Measurements from ENCODE around the gene TBC1D19.

Gene TBC1D19

GRCh38 chr4:26701786-26702227 is 117.9 kb downstream of the TBC1D19 start:
- TF ChIP-seq CTCF (IDR thresholded peaks at IDR 0.05; ENCODE audit: insufficient read depth, low read length, poor library complexity, severe bottlenecking), result no peak
- H3K4me3 ChIP-seq (replicated peaks; ENCODE audit: low read depth, low read length), result no peak overlapping the region

DNA sequence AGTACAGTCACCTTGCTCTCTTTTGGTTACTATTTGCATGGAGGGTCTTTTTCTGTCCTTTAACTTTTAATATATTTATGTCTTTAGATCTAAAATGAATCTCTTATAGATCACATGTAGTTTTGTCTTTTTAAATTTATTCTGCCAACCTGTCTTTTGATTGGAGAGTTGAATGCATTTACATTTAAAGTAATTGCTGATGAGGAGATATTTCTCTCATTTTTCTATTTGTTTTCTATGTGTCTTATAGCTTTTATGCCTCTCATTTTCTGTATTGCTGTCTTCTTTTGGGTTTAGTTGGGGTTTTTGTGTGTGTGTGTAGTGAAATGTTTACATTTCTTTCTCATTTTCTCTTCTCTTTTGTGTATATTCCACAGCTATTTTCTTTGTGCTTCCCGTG is 123.5 kb downstream of the TBC1D19 start:
- no peak for TF ChIP-seq CTCF (IDR thresholded peaks at IDR 0.05; ENCODE audit: insufficient read depth, low read length, poor library complexity, severe bottlenecking)
- no peaks in the 10 kb centered on the region for H3K27me3 ChIP-seq (replicated peaks; ENCODE audit: control insufficient read depth, insufficient read depth, low read length)
- DNase-seq (ENCODE audit: extremely low read depth, insufficient read length), result no peak
- no peak overlapping the region for H3K4me3 ChIP-seq (replicated peaks; ENCODE audit: low read depth, low read length)
- no peaks in the 10 kb centered on the region for H3K36me3 ChIP-seq (ENCODE audit: control insufficient read depth, insufficient read depth, low read length)

More at GRCh38 chr4:26701786-26702227, 117.9 kb downstream of the TBC1D19 start:
- Histone ChIP-seq H3K36me3 (ENCODE audit: control insufficient read depth, insufficient read depth, low read length) (no peaks in the 10 kb centered on the region), H3K27me3 (replicated peaks; ENCODE audit: control insufficient read depth, insufficient read depth, low read length) (no peaks in the 10 kb centered on the region)
- DNase-seq (ENCODE audit: extremely low read depth, insufficient read length), result no peak

DNA sequence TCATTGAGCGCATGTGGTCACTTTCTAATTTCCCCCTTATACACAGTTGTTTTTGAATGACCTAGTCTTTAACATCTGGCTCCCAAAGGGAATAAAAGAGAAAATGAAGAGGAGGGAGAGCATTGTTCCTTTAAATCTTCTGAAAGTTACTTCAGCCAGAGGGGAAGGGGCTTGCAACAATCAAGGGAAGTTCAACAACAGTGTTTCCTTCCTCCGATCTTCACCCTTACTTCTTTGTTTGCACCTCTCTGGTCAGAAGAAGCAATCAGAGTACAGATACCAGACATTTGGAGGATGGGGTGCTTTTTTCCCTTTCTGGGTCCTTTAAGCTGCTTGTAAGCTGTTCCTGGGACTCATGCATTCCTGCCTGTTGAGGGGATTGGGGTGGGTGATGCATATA is 125.4 kb downstream of the TBC1D19 start:
- no peaks in the 10 kb centered on the region for H3K36me3 ChIP-seq (ENCODE audit: control insufficient read depth, insufficient read depth, low read length)
- H3K27me3 ChIP-seq (replicated peaks; ENCODE audit: control insufficient read depth, insufficient read depth, low read length), result no peaks in the 10 kb centered on the region
- H3K4me3 ChIP-seq (replicated peaks; ENCODE audit: low read depth, low read length), result no peak overlapping the region
- DNase-seq (ENCODE audit: extremely low read depth, insufficient read length), result no peak
- no peak for TF ChIP-seq CTCF (IDR thresholded peaks at IDR 0.05; ENCODE audit: insufficient read depth, low read length, poor library complexity, severe bottlenecking)

GRCh38 chr4:26713563-26714151 is 129.8 kb downstream of the TBC1D19 start:
- no peak for DNase-seq (ENCODE audit: extremely low read depth, insufficient read length)
- no peaks in the 10 kb centered on the region for H3K36me3 ChIP-seq (ENCODE audit: control insufficient read depth, insufficient read depth, low read length)
- no peak overlapping the region for H3K4me3 ChIP-seq (replicated peaks; ENCODE audit: low read depth, low read length)
- H3K27me3 ChIP-seq (replicated peaks; ENCODE audit: control insufficient read depth, insufficient read depth, low read length), result no peaks in the 10 kb centered on the region
- no peak for TF ChIP-seq CTCF (IDR thresholded peaks at IDR 0.05; ENCODE audit: insufficient read depth, low read length, poor library complexity, severe bottlenecking)

- H3K27me3 ChIP-seq (replicated peaks; ENCODE audit: control insufficient read depth, insufficient read depth, low read length), result no peaks in the 10 kb centered on the region
- no peak for TF ChIP-seq CTCF (IDR thresholded peaks at IDR 0.05; ENCODE audit: insufficient read depth, low read length, poor library complexity, severe bottlenecking)
- no peak for DNase-seq (ENCODE audit: extremely low read depth, insufficient read length)
- H3K36me3 ChIP-seq (ENCODE audit: control insufficient read depth, insufficient read depth, low read length), result no peaks in the 10 kb centered on the region
- no peak overlapping the region for H3K4me3 ChIP-seq (replicated peaks; ENCODE audit: low read depth, low read length)
Measured at GRCh38 chr4:26715636-26716242, 131.9 kb downstream of the TBC1D19 start.
